Gastrocnemius medialis (tissue), 4 donors: ENCODE data around the gene MEGF9. TPM values are rescaled to one million over a fixed set of nuclear protein-coding genes. Genes with fewer than 3 reads are reported as not detected.

Source experiments
- ATAC-seq, 2 donors: fragments of 150-250 bp; one replicate each; pipeline ENCODE4 v1.9.1; 2016
- DNase-seq, 2 donors: peaks; one replicate each; pipeline ENCODE4 v3.0.0-alpha.2; 2019
- H3K27ac ChIP-seq, 4 donors: fragments of 200-600 bp; sonication (generic); 1 replicate in 1 of 4; 2 replicates in 3 of 4; pipeline ENCODE4 v1.5.1; 2016 to 2018; ENCODE audit warnings: mild to moderate bottlenecking in 2 of 4, moderate library complexity in 1 of 4
- H3K27me3 ChIP-seq, 3 donors: fragments of 200-600 bp; sonication (generic) in 2 of 3; 1 replicate in 1 of 3; 2 replicates in 2 of 3; pipeline versions ENCODE4 v1.5.1 to v1.6.0; 2016 to 2019; ENCODE audit warnings: mild to moderate bottlenecking in 1 of 3, moderate library complexity in 1 of 3
- H3K36me3 ChIP-seq, 2 donors: fragments of 200-600 bp; sonication (generic) in 1 of 2; one replicate each; pipeline ENCODE4 v1.5.1; 2017 to 2018
- H3K4me1 ChIP-seq, 2 donors: fragments of 200-600 bp; sonication (generic) in 1 of 2; one replicate each; pipeline ENCODE4 v1.5.1; 2016 to 2017; ENCODE audit warnings: mild to moderate bottlenecking in 2 of 2
- H3K4me3 ChIP-seq, 4 donors: fragments of 200-600 bp; sonication (generic) in 3 of 4; 1 replicate in 1 of 4; 2 replicates in 3 of 4; pipeline ENCODE4 v1.5.1; 2016 to 2019; ENCODE audit warnings: mild to moderate bottlenecking in 2 of 4
- H3K9me3 ChIP-seq, 3 donors: fragments of 200-600 bp; sonication (generic) in 2 of 3; 1 replicate in 1 of 3; 2 replicates in 2 of 3; pipeline ENCODE4 v1.5.1; 2016 to 2019
- POLR2A ChIP-seq, 2 donors: fragments of 450-650 bp; IDR thresholded peaks; one replicate each; pipeline ENCODE4 v1.6.1; 2017; ENCODE audit warnings: antibody characterized with exemption in 2 of 2, mild to moderate bottlenecking in 2 of 2, moderate library complexity in 2 of 2
- in situ Hi-C, 4 donors: fragments of 200-750 bp; cut with MboI; loops; one replicate each; pipeline versions ENCODE4 v1.15.0 to v1.8.0; 2017; ENCODE audit warnings: low sequenced_read_pairs in 4 of 4
- intact Hi-C: fragments of 100-400 bp; cut with DNase I; formaldehyde crosslinking; loops from one replicate; pipeline ENCODE4 v1.15.1; 2023; ENCODE audit warnings: low total_unique reads
- total RNA-seq, 4 donors: library from RNA; depleted of rRNA; stranded (reverse); fragments of >200 nt; gene quantifications; one replicate each; pipeline versions ENCODE4 v1.1.0 to v1.2.3, GENCODE V29; 2016
- TF ChIP-seq, protein P1 (sequence below), 5 experiments: fragments of 450-650 bp in 3 of 5; fragments of 200-600 bp in 2 of 5; sonication (generic) in 2 of 5; IDR thresholded peaks in 4 of 5; conservative IDR thresholded peaks in 1 of 5; 1 replicate in 4 of 5; 2 replicates in 1 of 5; pipeline ENCODE4 v1.5.1; 2016 to 2019; ENCODE audit warnings: antibody characterized with exemption in 5 of 5, mild to moderate bottlenecking in 3 of 5, moderate library complexity in 3 of 5

The MEGF9 gene
- total RNA-seq, 4 donors from 2014 or later, result 6.3 to 15.3 (median 13.5) TPM

DNA sequence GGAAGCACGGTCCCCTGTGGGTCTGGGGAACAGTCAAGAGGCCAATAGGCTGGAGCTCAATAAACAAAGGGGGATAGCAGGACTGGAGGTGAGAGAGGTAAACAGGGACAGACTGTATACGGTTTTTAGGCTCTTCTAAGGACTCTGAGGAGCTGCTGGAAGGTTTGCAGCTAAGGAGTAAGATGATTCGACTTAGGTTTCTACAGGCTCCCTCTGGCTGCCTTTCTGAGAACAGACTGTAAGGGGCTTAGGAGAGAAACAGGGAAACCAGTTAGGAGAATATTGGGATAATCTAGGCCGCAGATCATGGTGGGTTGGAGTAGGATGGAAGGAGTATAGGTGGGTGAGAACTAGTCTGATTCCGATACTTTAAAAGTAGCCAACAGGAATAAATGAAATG is 144.7 kb downstream of the MEGF9 start:
- in situ Hi-C loops (no loop called here), intact Hi-C loops (no loop called here)
- Histone ChIP-seq H3K4me3 (no peak overlapping the region), H3K4me1 (peaks cover 29 to 31% of the 10 kb centered on the region in 2 donors), H3K9me3 (no peaks in the 10 kb centered on the region), H3K27me3 (no peaks in the 10 kb centered on the region), H3K27ac (no peak overlapping the region), H3K36me3 (peaks cover 0 to 59% of the 10 kb centered on the region in 2 donors)
- TF ChIP-seq POLR2A (IDR thresholded peaks at IDR 0.05), result no peak
- TF ChIP-seq, protein P1, sequence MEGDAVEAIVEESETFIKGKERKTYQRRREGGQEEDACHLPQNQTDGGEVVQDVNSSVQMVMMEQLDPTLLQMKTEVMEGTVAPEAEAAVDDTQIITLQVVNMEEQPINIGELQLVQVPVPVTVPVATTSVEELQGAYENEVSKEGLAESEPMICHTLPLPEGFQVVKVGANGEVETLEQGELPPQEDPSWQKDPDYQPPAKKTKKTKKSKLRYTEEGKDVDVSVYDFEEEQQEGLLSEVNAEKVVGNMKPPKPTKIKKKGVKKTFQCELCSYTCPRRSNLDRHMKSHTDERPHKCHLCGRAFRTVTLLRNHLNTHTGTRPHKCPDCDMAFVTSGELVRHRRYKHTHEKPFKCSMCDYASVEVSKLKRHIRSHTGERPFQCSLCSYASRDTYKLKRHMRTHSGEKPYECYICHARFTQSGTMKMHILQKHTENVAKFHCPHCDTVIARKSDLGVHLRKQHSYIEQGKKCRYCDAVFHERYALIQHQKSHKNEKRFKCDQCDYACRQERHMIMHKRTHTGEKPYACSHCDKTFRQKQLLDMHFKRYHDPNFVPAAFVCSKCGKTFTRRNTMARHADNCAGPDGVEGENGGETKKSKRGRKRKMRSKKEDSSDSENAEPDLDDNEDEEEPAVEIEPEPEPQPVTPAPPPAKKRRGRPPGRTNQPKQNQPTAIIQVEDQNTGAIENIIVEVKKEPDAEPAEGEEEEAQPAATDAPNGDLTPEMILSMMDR (IDR thresholded peaks at IDR 0.05 in 4 of 5, conservative IDR thresholded peaks at IDR 0.05 in 1 of 5), result no peak
- ATAC-seq (no peak), DNase-seq (no peak)

DNA sequence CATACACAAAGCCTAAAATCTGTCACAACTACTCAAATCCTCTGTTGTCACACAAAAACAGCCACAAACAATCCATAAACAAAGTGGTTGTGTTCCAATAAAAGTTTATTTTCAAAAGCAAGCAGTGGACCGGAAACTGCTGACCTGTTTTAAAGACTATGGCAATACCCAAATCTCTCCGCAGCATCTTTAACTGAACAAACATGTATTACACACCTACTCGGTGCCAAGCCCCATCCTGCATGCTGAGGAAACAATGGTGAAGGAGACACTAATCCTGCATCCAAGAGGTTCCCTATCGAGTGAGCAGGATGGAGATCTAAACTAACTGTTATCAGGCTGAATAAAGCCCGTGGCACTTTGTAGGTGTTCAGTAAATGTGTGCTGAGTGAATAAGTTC is 145.5 kb downstream of the MEGF9 start:
- H3K36me3 ChIP-seq, result peaks cover 0 to 59% of the 10 kb centered on the region in 2 donors
- no peak for ATAC-seq

DNA sequence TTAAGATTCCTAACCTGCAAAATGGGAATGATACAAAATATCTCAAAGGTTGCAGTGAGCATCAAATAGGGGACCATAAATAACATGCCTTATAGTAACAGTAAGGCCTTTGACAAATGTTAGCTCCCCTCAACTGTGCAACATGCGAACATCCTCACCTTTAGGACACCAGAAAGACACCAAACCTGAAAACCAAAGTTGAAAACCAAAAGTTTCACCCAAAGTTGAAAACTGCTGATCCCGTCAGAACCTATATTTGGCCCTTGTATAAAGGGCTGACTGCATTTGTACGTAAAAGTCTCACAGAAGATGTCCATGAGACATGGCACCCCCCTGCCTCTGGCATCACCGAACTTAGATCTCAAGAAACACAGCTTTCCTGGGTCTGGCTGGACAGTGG is 146.4 kb downstream of the MEGF9 start:
- Histone ChIP-seq H3K27me3 (no peaks in the 10 kb centered on the region), H3K4me3 (no peak overlapping the region), H3K36me3 (peaks cover 0 to 59% of the 10 kb centered on the region in 2 donors), H3K4me1 (peaks cover 24 to 27% of the 10 kb centered on the region in 2 donors), H3K27ac (no peak overlapping the region), H3K9me3 (no peaks in the 10 kb centered on the region)
- no peak for ATAC-seq
- no peak for DNase-seq
- TF ChIP-seq, protein P1 (IDR thresholded peaks at IDR 0.05 in 4 of 5, conservative IDR thresholded peaks at IDR 0.05 in 1 of 5), result no peak
- no peak for TF ChIP-seq POLR2A (IDR thresholded peaks at IDR 0.05)
- in situ Hi-C loops, result no loop called here
- intact Hi-C loops, result no loop called here

More for the DNA sequence above, 145.5 kb downstream of the MEGF9 start:
- no peaks in the 10 kb centered on the region for H3K9me3 ChIP-seq
- intact Hi-C loops, result no loop called here
- H3K4me1 ChIP-seq, result peaks cover 29 to 31% of the 10 kb centered on the region in 2 donors
- H3K27me3 ChIP-seq, result no peaks in the 10 kb centered on the region
- no peak overlapping the region for H3K27ac ChIP-seq
- no peak for TF ChIP-seq POLR2A (IDR thresholded peaks at IDR 0.05)
- in situ Hi-C loops, result no loop called here
- H3K4me3 ChIP-seq, result no peak overlapping the region
- no peak for DNase-seq

DNA sequence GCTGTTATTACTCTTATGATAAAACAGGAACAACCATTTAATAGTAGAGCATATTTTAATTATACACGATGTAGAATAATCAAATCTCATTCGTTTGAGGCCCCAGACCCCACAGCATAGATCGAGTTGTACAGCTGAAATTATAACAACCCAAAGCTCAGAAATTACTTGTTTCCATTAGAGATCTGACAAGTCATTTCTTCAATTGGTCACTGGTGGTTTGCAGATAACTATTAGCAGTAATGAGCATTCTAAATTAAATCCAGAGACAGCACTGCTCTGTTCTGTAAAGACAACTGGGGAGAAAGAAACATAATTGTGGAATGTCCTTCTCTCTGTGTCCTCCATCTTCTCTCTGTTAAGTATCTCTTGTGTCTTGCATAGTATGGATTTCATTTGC is 147.2 kb downstream of the MEGF9 start:
- DNase-seq (no peak), ATAC-seq (no peak)
- in situ Hi-C loops (no loop called here), intact Hi-C loops (no loop called here)
- H3K9me3 ChIP-seq, result no peaks in the 10 kb centered on the region
- peaks cover 16 to 19% of the 10 kb centered on the region in 2 donors for H3K4me1 ChIP-seq
- H3K4me3 ChIP-seq, result no peak overlapping the region
- no peaks in the 10 kb centered on the region for H3K27me3 ChIP-seq
- no peak overlapping the region for H3K27ac ChIP-seq
- TF ChIP-seq, protein P1 (IDR thresholded peaks at IDR 0.05 in 4 of 5, conservative IDR thresholded peaks at IDR 0.05 in 1 of 5), result no peak
- no peak for TF ChIP-seq POLR2A (IDR thresholded peaks at IDR 0.05)
- peaks cover 0 to 59% of the 10 kb centered on the region in 2 donors for H3K36me3 ChIP-seq

DNA sequence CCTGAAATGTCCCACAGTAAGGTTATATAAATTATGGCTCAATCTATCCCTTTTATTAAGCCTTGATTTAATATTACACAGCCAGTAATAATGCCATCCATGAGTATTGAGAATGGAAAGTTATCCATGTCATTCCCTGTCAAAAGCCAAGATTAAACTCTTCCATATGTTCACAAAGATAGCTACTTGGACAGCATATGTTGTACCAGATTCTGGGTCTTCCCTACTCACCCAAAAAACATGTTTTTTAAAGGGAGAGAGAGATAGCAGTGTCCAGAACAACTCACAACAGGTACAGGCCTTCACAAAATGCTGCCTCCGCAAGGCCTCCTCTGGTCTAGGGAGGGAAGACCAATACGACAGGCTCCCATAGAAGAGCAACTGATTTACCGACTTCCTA is 149.7 kb downstream of the MEGF9 start:
- in situ Hi-C loops (no loop called here), intact Hi-C loops (no loop called here)
- DNase-seq (no peak), ATAC-seq (no peak)
- Histone ChIP-seq H3K27ac (no peak overlapping the region), H3K36me3 (peaks cover 0 to 47% of the 10 kb centered on the region in 2 donors), H3K27me3 (no peaks in the 10 kb centered on the region), H3K9me3 (no peaks in the 10 kb centered on the region), H3K4me1 (peaks cover under 1 to 3% of the 10 kb centered on the region in 2 donors), H3K4me3 (no peak overlapping the region)
- TF ChIP-seq POLR2A (IDR thresholded peaks at IDR 0.05), result no peak
- TF ChIP-seq, protein P1 (IDR thresholded peaks at IDR 0.05 in 4 of 5, conservative IDR thresholded peaks at IDR 0.05 in 1 of 5), result no peak
